T-cell (primary cell): ENCODE data around the gene SYT9. TPM values are rescaled to one million over a fixed set of nuclear protein-coding genes. Genes with fewer than 3 reads are reported as not detected.

ENCODE experiments used
- ATAC-seq, 4 experiments: fragments of 200-7000 bp in 3 of 4; fragments of 150-1000 bp in 1 of 4; cut with Tn5 transposase; replicated peaks in 1 of 4; 1 replicate in 3 of 4; 2 replicates in 1 of 4; pipeline ENCODE4 v1.10.0; 2021; ENCODE audit warnings: moderate library complexity in 3 of 4, mild to moderate bottlenecking in 2 of 4, moderate number of reproducible peaks in 1 of 4
- CTCF ChIA-PET, 2 donors: fragments of 300-600 bp; sonication (Branson Sonifier 250); formaldehyde crosslinking; loops; one replicate each; lab custom pipeline; 2022; ENCODE audit warnings: antibody characterized with exemption in 2 of 2; lab: Charles Lee
- POLR2A ChIA-PET, 2 donors: fragments of 300-600 bp; sonication (Branson Sonifier 250); formaldehyde crosslinking; loops; one replicate each; lab custom pipeline; 2022; ENCODE audit warnings: antibody characterized with exemption in 2 of 2; lab: Charles Lee
- DNase-seq, 35 experiments: peaks; one replicate each; pipeline versions ENCODE4 v3.0.0 to v3.0.0-alpha.2; 2013 to 2023
- H3K27ac ChIP-seq: one replicate; pipeline ENCODE4 v1.5.1; 2013; ENCODE audit warnings: low read length
- H3K27me3 ChIP-seq, 2 experiments: replicated peaks in 1 of 2; 1 replicate in 1 of 2; 2 replicates in 1 of 2; pipeline versions ENCODE4 v1.6.1 to v1.7.0; 2013; ENCODE audit warnings: low read length in 1 of 2, mixed read lengths in 1 of 2; ENCODE audit not compliant: control insufficient read depth in 2 of 2, insufficient read depth in 2 of 2; ENCODE audit errors: extremely low read depth in 1 of 2
- H3K36me3 ChIP-seq, 2 donors: 1 replicate in 1 of 2; 2 replicates in 1 of 2; pipeline versions ENCODE4 v1.6.1 to v1.7.0; 2013; ENCODE audit warnings: low read length in 1 of 2; ENCODE audit not compliant: control insufficient read depth in 2 of 2, insufficient read depth in 1 of 2; ENCODE audit errors: extremely low read depth in 1 of 2
- H3K4me1 ChIP-seq, 2 experiments: 1 replicate in 1 of 2; 2 replicates in 1 of 2; pipeline versions ENCODE4 v1.6.1 to v1.7.0; 2013; ENCODE audit warnings: low read length in 2 of 2, mixed read lengths in 1 of 2; ENCODE audit not compliant: insufficient read depth in 2 of 2, control insufficient read depth in 1 of 2; ENCODE audit errors: extremely low read depth in 1 of 2
- H3K4me3 ChIP-seq, 2 donors: 1 replicate in 1 of 2; 2 replicates in 1 of 2; pipeline versions ENCODE4 v1.5.1 to v1.7.0; 2013; ENCODE audit warnings: mild to moderate bottlenecking in 2 of 2, low read length in 1 of 2, moderate library complexity in 1 of 2; ENCODE audit not compliant: control insufficient read depth in 1 of 2; ENCODE audit errors: extremely low read depth in 1 of 2
- H3K9me3 ChIP-seq: 2 replicates; pipeline ENCODE4 v1.7.0; 2013
- H3K27ac Mint-ChIP-seq, 2 donors: one replicate each; pipeline ENCODE4 v1.8.0; 2020 to 2021; ENCODE audit warnings: mild to moderate bottlenecking in 2 of 2, mixed read lengths in 2 of 2
- H3K27me3 Mint-ChIP-seq, 2 donors: one replicate each; pipeline ENCODE4 v1.8.0; 2021 to 2022; ENCODE audit warnings: mixed read lengths in 2 of 2
- H3K36me3 Mint-ChIP-seq: one replicate; pipeline ENCODE4 v1.8.0; 2021; ENCODE audit warnings: mixed read lengths
- H3K4me1 Mint-ChIP-seq, 3 donors: one replicate each; pipeline ENCODE4 v1.8.0; 2020 to 2022; ENCODE audit warnings: mixed read lengths in 3 of 3, mild to moderate bottlenecking in 1 of 3
- H3K4me3 Mint-ChIP-seq, 3 donors: one replicate each; pipeline ENCODE4 v1.8.0; 2020 to 2022; ENCODE audit warnings: mild to moderate bottlenecking in 3 of 3, mixed read lengths in 3 of 3, moderate library complexity in 3 of 3
- H3K9me3 Mint-ChIP-seq, 3 donors: one replicate each; pipeline ENCODE4 v1.8.0; 2020 to 2022; ENCODE audit warnings: mixed read lengths in 3 of 3
- WGBS: methylation state at CpG from one replicate; pipeline ENCODE4 v1.1.5; 2013; ENCODE audit warnings: missing lambda C conversion rate; ENCODE audit not compliant: insufficient coverage; 5-methylcytosine and 5-hydroxymethylcytosine counted together
- total RNA-seq, 35 experiments: library from RNA in 6 of 35; stranded (reverse) in 6 of 35; fragments of 120-200 nt in 1 of 35; gene quantifications; one replicate each; pipeline versions ENCODE4 v1.2.1 to v1.2.4 and lab custom pipeline; 2013 to 2026

Gene SYT9
- total RNA-seq, 5 donors from 2014 or later (not counting 1 experiment from before 2014, with no cell fraction given) = not detected

GRCh38 chr11:7262672-7263071 is 11.0 kb downstream of the SYT9 start:
- Histone ChIP-seq H3K27me3 (peaks cover 0 to 2% of the 10 kb centered on the region in 2 experiments), H3K27ac (no peak overlapping the region), H3K9me3 (no peaks in the 10 kb centered on the region), H3K4me3 (no peak overlapping the region), H3K4me1 (no peaks in the 10 kb centered on the region), H3K36me3 (no peaks in the 10 kb centered on the region)
- ChIA-PET POLR2A (no interaction called here), CTCF (no interaction called here)
- no CpG with 5 or more reads among the region's 2 CpGs for WGBS
- no peak for ATAC-seq
- Mint-ChIP-seq H3K4me3 (no peak overlapping the region), H3K27ac (no peak overlapping the region), H3K36me3 (no peaks in the 10 kb centered on the region), H3K4me1 (no peaks in the 10 kb centered on the region), H3K27me3 (peaks cover 11 to 13% of the 10 kb centered on the region in 2 donors), H3K9me3 (no peaks in the 10 kb centered on the region)
- DNase-seq = no peak

GRCh38 chr11:7263842-7264241 is 12.1 kb downstream of the SYT9 start:
- Histone ChIP-seq H3K27ac (no peak overlapping the region), H3K9me3 (no peaks in the 10 kb centered on the region), H3K4me3 (no peak overlapping the region), H3K27me3 (peaks cover 0 to 2% of the 10 kb centered on the region in 2 experiments), H3K36me3 (no peaks in the 10 kb centered on the region), H3K4me1 (no peaks in the 10 kb centered on the region)
- ATAC-seq = no peak
- H3K27ac Mint-ChIP-seq = no peak overlapping the region
- H3K36me3 Mint-ChIP-seq = no peaks in the 10 kb centered on the region
- no peaks in the 10 kb centered on the region for H3K4me1 Mint-ChIP-seq
- H3K4me3 Mint-ChIP-seq = no peak overlapping the region
- DNase-seq = no peak
- H3K9me3 Mint-ChIP-seq = no peaks in the 10 kb centered on the region
- ChIA-PET CTCF (no interaction called here), POLR2A (no interaction called here)
- peaks cover 5% of the 10 kb centered on the region in 2 donors for H3K27me3 Mint-ChIP-seq

GRCh38 chr11:7268758-7269157 is 17.1 kb downstream of the SYT9 start:
- Mint-ChIP-seq H3K27ac (no peak overlapping the region), H3K4me1 (no peaks in the 10 kb centered on the region), H3K27me3 (peaks cover 3% of the 10 kb centered on the region in 2 donors), H3K36me3 (no peaks in the 10 kb centered on the region), H3K9me3 (no peaks in the 10 kb centered on the region), H3K4me3 (no peak overlapping the region)
- CTCF ChIA-PET = no interaction called here
- no peaks in the 10 kb centered on the region for H3K9me3 ChIP-seq
- H3K36me3 ChIP-seq = no peaks in the 10 kb centered on the region
- no peak overlapping the region for H3K27ac ChIP-seq
- WGBS = no CpG with 5 or more reads among the region's 1 CpG
- no peak for DNase-seq
- no peak overlapping the region for H3K4me3 ChIP-seq
- POLR2A ChIA-PET = no interaction called here
- H3K27me3 ChIP-seq = no peaks in the 10 kb centered on the region
- no peak for ATAC-seq
- no peaks in the 10 kb centered on the region for H3K4me1 ChIP-seq

GRCh38 chr11:7270233-7270865 is 18.6 kb downstream of the SYT9 start:
- H3K27ac ChIP-seq = no peak overlapping the region
- H3K4me3 Mint-ChIP-seq = no peak overlapping the region
- no peaks in the 10 kb centered on the region for H3K4me1 Mint-ChIP-seq
- WGBS = no CpG with 5 or more reads among the region's 3 CpGs
- no peaks in the 10 kb centered on the region for H3K9me3 Mint-ChIP-seq
- H3K9me3 ChIP-seq = no peaks in the 10 kb centered on the region
- H3K27me3 ChIP-seq = no peaks in the 10 kb centered on the region
- H3K27ac Mint-ChIP-seq = no peak overlapping the region
- DNase-seq (no peak), ATAC-seq (no peak)
- ChIA-PET POLR2A (no interaction called here), CTCF (no interaction called here)
- no peaks in the 10 kb centered on the region for H3K4me1 ChIP-seq
- H3K36me3 Mint-ChIP-seq = no peaks in the 10 kb centered on the region
- peaks cover 3 to 12% of the 10 kb centered on the region in 2 donors for H3K27me3 Mint-ChIP-seq
- H3K36me3 ChIP-seq = no peaks in the 10 kb centered on the region
- no peak overlapping the region for H3K4me3 ChIP-seq

GRCh38 chr11:7272373-7272772 is 20.7 kb downstream of the SYT9 start:
- H3K4me3 ChIP-seq = no peak overlapping the region
- no CpG with 5 or more reads among the region's 2 CpGs for WGBS
- no peak overlapping the region for H3K27ac Mint-ChIP-seq
- H3K36me3 Mint-ChIP-seq = no peaks in the 10 kb centered on the region
- H3K4me1 Mint-ChIP-seq = no peaks in the 10 kb centered on the region
- no peaks in the 10 kb centered on the region for H3K4me1 ChIP-seq
- no peaks in the 10 kb centered on the region for H3K36me3 ChIP-seq
- DNase-seq = no peak
- no peaks in the 10 kb centered on the region for H3K27me3 ChIP-seq
- ATAC-seq = no peak
- ChIA-PET CTCF (no interaction called here), POLR2A (interaction anchor here in 1 of 2 donors (0.5 to 0.6 kb wide), 2 partner anchors 66 to 230 kb away, joined by 3 to 4 read pairs; no protein-coding TSS in a partner anchor)
- peaks cover 14 to 25% of the 10 kb centered on the region in 2 donors for H3K27me3 Mint-ChIP-seq
- no peaks in the 10 kb centered on the region for H3K9me3 Mint-ChIP-seq
- no peaks in the 10 kb centered on the region for H3K9me3 ChIP-seq
- H3K27ac ChIP-seq = no peak overlapping the region
- H3K4me3 Mint-ChIP-seq = no peak overlapping the region

GRCh38 chr11:7275133-7275532 is 23.4 kb downstream of the SYT9 start:
- H3K4me3 ChIP-seq = no peak overlapping the region
- Mint-ChIP-seq H3K4me3 (no peak overlapping the region), H3K27ac (no peak overlapping the region), H3K9me3 (no peaks in the 10 kb centered on the region), H3K36me3 (no peaks in the 10 kb centered on the region), H3K27me3 (peaks cover 25 to 27% of the 10 kb centered on the region in 2 donors), H3K4me1 (no peaks in the 10 kb centered on the region)
- DNase-seq (no peak), ATAC-seq (no peak)
- POLR2A ChIA-PET = no interaction called here
- H3K27ac ChIP-seq = no peak overlapping the region
- no peaks in the 10 kb centered on the region for H3K27me3 ChIP-seq
- no peaks in the 10 kb centered on the region for H3K9me3 ChIP-seq
- H3K4me1 ChIP-seq = no peaks in the 10 kb centered on the region
- H3K36me3 ChIP-seq = no peaks in the 10 kb centered on the region
- CTCF ChIA-PET = no interaction called here
